Nephron progenitor cell (in vitro differentiated cells): ENCODE results near the gene TFDP1.

Experiments used
- DNase-seq: peaks from one replicate; pipeline ENCODE4 v3.0.0; 2021
- H3K27ac Mint-ChIP-seq: 2 replicates; pipeline ENCODE4 v1.8.0; 2021; ENCODE audit warnings: mild to moderate bottlenecking, moderate library complexity, mixed read lengths
- H3K27me3 Mint-ChIP-seq: 2 replicates; pipeline ENCODE4 v1.8.0; 2021; ENCODE audit warnings: mild to moderate bottlenecking, low read depth, mixed read lengths; ENCODE audit not compliant: poor library complexity
- H3K36me3 Mint-ChIP-seq: 2 replicates; pipeline ENCODE4 v1.8.0; 2021; ENCODE audit warnings: low read depth, mixed read lengths
- H3K4me1 Mint-ChIP-seq: 2 replicates; pipeline ENCODE4 v1.8.0; 2021; ENCODE audit warnings: mixed read lengths
- H3K4me3 Mint-ChIP-seq: 2 replicates; pipeline ENCODE4 v1.8.0; 2021; ENCODE audit warnings: mild to moderate bottlenecking, moderate library complexity, mixed read lengths
- H3K9me3 Mint-ChIP-seq: 2 replicates; pipeline ENCODE4 v1.8.0; 2021; ENCODE audit warnings: mild to moderate bottlenecking, moderate library complexity, mixed read lengths
- CTCF ChIP-seq: fragments of 200-600 bp; sonication (generic); IDR thresholded peaks from 2 replicates; pipeline ENCODE4 v1.5.0; 2021; ENCODE audit warnings: antibody characterized with exemption

The TFDP1 gene

GRCh38 chr13:113552079-113552478 is 32.5 kb upstream of the TFDP1 start:
- Mint-ChIP-seq H3K9me3 (no peaks in the 10 kb centered on the region), H3K4me1 (peaks cover 70% of the 10 kb centered on the region), H3K36me3 (peaks cover 34% of the 10 kb centered on the region), H3K27me3 (peaks cover 4% of the 10 kb centered on the region), H3K4me3 (no peak overlapping the region), H3K27ac (peak overlapping the region; percentile 71)
- no peak for DNase-seq
- TF ChIP-seq CTCF, result no peak

DNA sequence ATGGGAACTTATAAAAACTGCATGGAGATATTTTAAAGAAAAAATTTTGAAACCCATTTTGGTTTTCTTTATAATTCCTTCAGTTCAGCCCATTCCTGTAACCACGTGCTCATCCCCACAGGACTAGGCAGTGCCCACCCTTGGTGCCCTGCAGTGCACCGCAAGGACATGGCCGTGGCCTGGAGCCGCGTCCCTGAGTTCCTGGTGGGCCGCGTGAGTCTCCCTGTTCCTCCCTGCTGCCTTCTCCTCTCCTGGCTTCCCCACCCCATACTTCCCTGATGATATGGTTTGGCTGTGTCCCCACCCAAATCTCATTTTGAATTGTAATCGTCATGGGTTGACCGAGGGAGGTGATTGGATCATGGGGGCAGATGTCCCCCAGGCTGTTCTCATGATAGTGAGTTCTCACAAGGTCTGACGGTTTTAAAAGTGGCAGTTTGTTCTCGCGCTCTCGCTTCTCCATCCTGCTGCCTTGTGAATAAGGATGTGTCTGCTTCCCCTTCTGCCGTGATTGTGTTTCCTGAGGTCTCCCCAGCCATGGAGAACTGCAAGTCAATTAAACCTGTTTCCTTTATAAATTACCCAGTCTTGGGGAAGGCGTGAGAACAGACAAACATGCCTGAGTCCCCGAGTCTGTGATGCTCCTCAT is 31.6 kb upstream of the TFDP1 start:
- H3K27me3 Mint-ChIP-seq, result peaks cover 4% of the 10 kb centered on the region
- peaks cover 63% of the 10 kb centered on the region for H3K4me1 Mint-ChIP-seq
- no peak overlapping the region for H3K4me3 Mint-ChIP-seq
- peaks cover 34% of the 10 kb centered on the region for H3K36me3 Mint-ChIP-seq
- DNase-seq, result no peak
- no peaks in the 10 kb centered on the region for H3K9me3 Mint-ChIP-seq
- TF ChIP-seq CTCF, result no peak
- H3K27ac Mint-ChIP-seq, result peak overlapping the region; percentile 84

DNA sequence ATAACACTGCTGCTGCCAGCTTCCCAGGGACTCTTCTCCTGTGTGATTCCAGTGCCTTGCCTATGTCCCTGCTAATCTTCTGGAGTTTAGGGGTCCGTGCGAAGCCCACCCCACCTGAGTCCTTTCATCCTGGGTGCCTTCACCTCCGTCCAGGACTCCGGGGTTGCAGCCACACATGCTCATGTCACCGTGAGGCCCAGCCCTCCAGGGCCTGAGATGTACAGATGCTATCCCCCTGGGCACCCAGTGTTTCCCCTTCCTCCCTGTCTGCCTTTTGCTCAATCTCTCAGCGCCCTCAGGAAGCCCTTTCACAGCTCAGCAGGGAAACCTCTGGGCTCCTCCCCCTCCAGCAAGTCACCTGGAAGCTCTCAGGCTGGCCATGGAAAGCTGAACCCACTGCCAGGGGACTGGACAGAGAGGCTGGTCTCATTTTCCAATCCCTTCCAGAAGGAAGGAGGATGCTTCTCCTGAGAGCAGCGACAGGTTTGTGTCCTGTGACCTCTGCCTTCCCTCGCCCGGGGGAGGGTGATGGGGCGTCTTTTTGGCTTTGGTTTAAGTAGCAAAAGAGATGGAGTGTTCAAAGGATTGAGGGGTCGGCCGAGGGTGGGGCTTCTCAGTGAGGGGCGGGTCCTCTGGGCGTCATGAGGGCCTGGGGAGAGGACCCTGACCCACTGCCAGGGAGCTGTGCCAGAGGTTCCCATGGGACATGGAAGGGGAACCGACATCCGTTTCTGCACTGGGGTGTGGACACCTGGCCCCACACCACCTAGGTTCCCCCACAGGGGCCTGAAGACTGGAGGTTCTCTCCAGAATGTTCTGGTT is 30.8 kb upstream of the TFDP1 start:
- peaks cover 4% of the 10 kb centered on the region for H3K27me3 Mint-ChIP-seq
- no peak overlapping the region for H3K4me3 Mint-ChIP-seq
- no peaks in the 10 kb centered on the region for H3K9me3 Mint-ChIP-seq
- peaks cover 34% of the 10 kb centered on the region for H3K36me3 Mint-ChIP-seq
- TF ChIP-seq CTCF, result no peak
- DNase-seq, result no peak
- peaks cover 60% of the 10 kb centered on the region for H3K4me1 Mint-ChIP-seq
- H3K27ac Mint-ChIP-seq, result peak overlapping the region; percentile 84

- Mint-ChIP-seq H3K27me3 (peaks cover 4% of the 10 kb centered on the region), H3K27ac (no peak overlapping the region), H3K4me3 (no peak overlapping the region), H3K4me1 (peaks cover 60% of the 10 kb centered on the region), H3K36me3 (peaks cover 32% of the 10 kb centered on the region), H3K9me3 (no peaks in the 10 kb centered on the region)
- no peak for TF ChIP-seq CTCF
- DNase-seq, result no peak
These were observed 30.2 kb upstream of the TFDP1 start for GRCh38 chr13:113554333-113554700.

DNA sequence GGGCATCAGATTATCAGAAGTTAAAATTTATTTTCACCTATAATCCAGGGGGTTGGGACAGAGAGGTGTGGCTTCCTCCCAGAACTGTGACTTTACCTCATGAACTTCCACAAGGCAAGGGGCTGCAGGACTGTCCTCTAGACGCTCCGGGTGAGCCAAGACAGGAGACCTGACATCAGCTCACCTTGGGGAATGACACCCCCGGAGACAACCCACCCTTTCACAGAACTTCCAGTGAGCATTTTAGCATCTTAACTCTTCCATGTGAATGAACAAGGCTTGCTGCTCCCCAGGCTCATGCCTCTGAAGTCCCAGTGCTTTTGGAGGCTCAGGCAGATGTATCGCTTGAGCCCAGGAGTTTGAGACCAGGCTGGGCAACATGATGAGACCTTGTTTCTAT is 29.4 kb upstream of the TFDP1 start:
- no peak for DNase-seq
- Mint-ChIP-seq H3K4me3 (no peak overlapping the region), H3K4me1 (peaks cover 60% of the 10 kb centered on the region), H3K9me3 (no peaks in the 10 kb centered on the region), H3K36me3 (peaks cover 29% of the 10 kb centered on the region), H3K27ac (no peak overlapping the region), H3K27me3 (peaks cover 4% of the 10 kb centered on the region)
- TF ChIP-seq CTCF, result no peak
